ENCODE measurements around the gene TMUB2.
A peak's percentile ranks its signal among the peaks of the same experiment; 100 is the strongest.
"Not testable (repeated sequence)": the region's sequence is repeated elsewhere in the genome, so short reads cannot be mapped to it uniquely, and the experiment has no call there.

Gene TMUB2

GRCh38 chr17:44186307-44187130 lies at the start of gene TMUB2:
Gene TMUB2, plus strand, starts transcription at chr17:44186972. Its CDS starts 737 bp downstream, at chr17:44187709.
- DNase-seq (ENCODE audit: low spot score): peak; percentile 100

- peak; percentile 93 for DNase-seq (ENCODE audit: low spot score)
Observed at GRCh38 chr17:44137891-44138709, 48.7 kb upstream of the TMUB2 start.

- DNase-seq (ENCODE audit: low spot score): not testable (repeated sequence)
Observed at GRCh38 chr17:44143921-44144320, 42.9 kb upstream of the TMUB2 start.

GRCh38 chr17:44144966-44145739 lies 41.6 kb upstream of the TMUB2 start:
- DNase-seq (ENCODE audit: low spot score): no peak

GRCh38 chr17:44146375-44147346 lies 40.1 kb upstream of the TMUB2 start:
- no peak for DNase-seq (ENCODE audit: low spot score)

- DNase-seq (ENCODE audit: low spot score): no peak
Observed at GRCh38 chr17:44147812-44148211, 39.0 kb upstream of the TMUB2 start.

- not testable (repeated sequence) for DNase-seq (ENCODE audit: low spot score)
Observed at GRCh38 chr17:44149066-44149465, 37.7 kb upstream of the TMUB2 start.

- DNase-seq (ENCODE audit: low spot score): no peak
Observed at GRCh38 chr17:44149750-44150329, 36.9 kb upstream of the TMUB2 start.

- DNase-seq (ENCODE audit: low spot score): no peak
Observed at GRCh38 chr17:44152875-44153274, 33.9 kb upstream of the TMUB2 start.

- DNase-seq (ENCODE audit: low spot score): no peak
Observed at GRCh38 chr17:44155488-44155887, 31.3 kb upstream of the TMUB2 start.

GRCh38 chr17:44159519-44160210 lies 27.1 kb upstream of the TMUB2 start:
- no peak for DNase-seq (ENCODE audit: low spot score)

- no peak for DNase-seq (ENCODE audit: low spot score)
Observed at GRCh38 chr17:44164476-44164875, 22.3 kb upstream of the TMUB2 start.

- DNase-seq (ENCODE audit: low spot score): no peak
Observed at GRCh38 chr17:44167181-44167861, 19.5 kb upstream of the TMUB2 start.

GRCh38 chr17:44170135-44170498 lies 16.7 kb upstream of the TMUB2 start:
- no peak for DNase-seq (ENCODE audit: low spot score)

GRCh38 chr17:44170499-44171201 lies 16.1 kb upstream of the TMUB2 start, which contains the start of gene ASB16:
Gene ASB16, plus strand, starts transcription at chr17:44170704. Its CDS starts 86 bp downstream, at chr17:44170790.
- no peak for DNase-seq (ENCODE audit: low spot score)

- no peak for DNase-seq (ENCODE audit: low spot score)
Observed at GRCh38 chr17:44171931-44172455, 14.8 kb upstream of the TMUB2 start.

GRCh38 chr17:44174427-44174826 lies 12.3 kb upstream of the TMUB2 start:
- DNase-seq (ENCODE audit: low spot score): no peak

- no peak for DNase-seq (ENCODE audit: low spot score)
Observed at GRCh38 chr17:44176257-44176656, 10.5 kb upstream of the TMUB2 start.
